GM18519 (cell line): ENCODE results near the gene BACH1.

Experiments used
- ATAC-seq: cut with Tn5 transposase; IDR thresholded peaks from one replicate; pipeline ENCODE4 v1.9.1; 2021; ENCODE audit warnings: mild to moderate bottlenecking, moderate library complexity; ENCODE audit not compliant: unreplicated experiment, low FRiP score

The BACH1 gene

GRCh38 chr21:29313662-29314408, 15.1 kb downstream of the BACH1 start:
- ATAC-seq = no peak

- ATAC-seq = no peak
Observed at GRCh38 chr21:29315131-29315749, 16.5 kb downstream of the BACH1 start.

GRCh38 chr21:29316029-29316742, 17.5 kb downstream of the BACH1 start:
- no peak for ATAC-seq

- ATAC-seq = no peak
Observed at GRCh38 chr21:29316806-29317205, 18.1 kb downstream of the BACH1 start.

GRCh38 chr21:29318354-29318753, 19.6 kb downstream of the BACH1 start:
- ATAC-seq = no peak

GRCh38 chr21:29320031-29320430, 21.3 kb downstream of the BACH1 start:
- no peak for ATAC-seq

GRCh38 chr21:29321217-29321616, 22.5 kb downstream of the BACH1 start:
- no peak for ATAC-seq

- no peak for ATAC-seq
Observed at GRCh38 chr21:29321932-29322928, 23.5 kb downstream of the BACH1 start.

GRCh38 chr21:29323189-29323588, 24.5 kb downstream of the BACH1 start:
- ATAC-seq = no peak

GRCh38 chr21:29326914-29327554, 28.3 kb downstream of the BACH1 start:
- ATAC-seq = no peak

GRCh38 chr21:29329406-29329805, 30.7 kb downstream of the BACH1 start:
- no peak for ATAC-seq

GRCh38 chr21:29330797-29331196, 32.1 kb downstream of the BACH1 start:
- ATAC-seq = no peak

- no peak for ATAC-seq
Observed at GRCh38 chr21:29332461-29333362, 34.0 kb downstream of the BACH1 start.

GRCh38 chr21:29333406-29333805, 34.7 kb downstream of the BACH1 start:
- no peak for ATAC-seq

GRCh38 chr21:29334717-29335428, 36.2 kb downstream of the BACH1 start:
- ATAC-seq = no peak

GRCh38 chr21:29335720-29336119, 37.0 kb downstream of the BACH1 start:
- ATAC-seq = no peak

GRCh38 chr21:29338256-29338655, 39.5 kb downstream of the BACH1 start:
- no peak for ATAC-seq

- ATAC-seq = no peak
Observed at GRCh38 chr21:29340228-29340627, 41.5 kb downstream of the BACH1 start.
